Measurements from ENCODE around the gene RAX.

DNA sequence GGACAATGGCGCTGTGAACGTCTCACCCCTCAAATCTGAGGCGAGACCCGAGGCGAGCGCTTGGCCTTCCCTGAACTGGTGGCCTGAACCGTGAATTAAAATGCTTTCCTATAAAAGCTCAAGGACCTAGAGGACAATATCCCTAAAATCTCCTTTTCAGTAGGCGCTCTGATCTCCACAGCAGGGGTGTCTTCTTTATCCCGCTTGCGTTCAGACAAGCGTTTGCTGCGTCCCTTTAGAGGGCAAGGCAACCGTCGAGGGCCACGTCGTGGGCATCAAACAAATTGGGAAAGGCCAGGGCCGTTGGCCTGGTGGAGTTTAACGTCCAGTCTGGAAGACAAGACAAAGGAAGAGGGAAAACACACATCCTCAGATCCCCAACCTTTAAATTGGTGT, 1.3 kb upstream of the RAX start:
- TF ChIP-seq CTCF (IDR thresholded peaks at IDR 0.05): no peak
- TF ChIP-seq POLR2AphosphoS5 (IDR thresholded peaks at IDR 0.05; ENCODE audit: low read depth, low read length): no peak
- TF ChIP-seq TCF7L2 (IDR thresholded peaks at IDR 0.05; ENCODE audit: low read depth, low read length): no peak
- no peak for TF ChIP-seq REST (IDR thresholded peaks at IDR 0.05; ENCODE audit: insufficient read depth in 1 of 2, low read depth in 2 of 2, low read length in 1 of 2)
